ENCODE data around the gene KIFC1.
"Not testable (repeated sequence)": the region's sequence is repeated elsewhere in the genome, so short reads cannot be mapped to it uniquely, and the experiment has no call there.

KIFC1 gene

GRCh38 chr6:33375143-33375671 is 16.4 kb upstream of the KIFC1 start:
- DNase-seq (ENCODE audit: low read depth): peak; percentile 57

GRCh38 chr6:33377171-33377570 is 14.5 kb upstream of the KIFC1 start:
- no peak for DNase-seq (ENCODE audit: low read depth)

GRCh38 chr6:33379184-33379583 is 12.4 kb upstream of the KIFC1 start:
- not testable (repeated sequence) for DNase-seq (ENCODE audit: low read depth)

DNA sequence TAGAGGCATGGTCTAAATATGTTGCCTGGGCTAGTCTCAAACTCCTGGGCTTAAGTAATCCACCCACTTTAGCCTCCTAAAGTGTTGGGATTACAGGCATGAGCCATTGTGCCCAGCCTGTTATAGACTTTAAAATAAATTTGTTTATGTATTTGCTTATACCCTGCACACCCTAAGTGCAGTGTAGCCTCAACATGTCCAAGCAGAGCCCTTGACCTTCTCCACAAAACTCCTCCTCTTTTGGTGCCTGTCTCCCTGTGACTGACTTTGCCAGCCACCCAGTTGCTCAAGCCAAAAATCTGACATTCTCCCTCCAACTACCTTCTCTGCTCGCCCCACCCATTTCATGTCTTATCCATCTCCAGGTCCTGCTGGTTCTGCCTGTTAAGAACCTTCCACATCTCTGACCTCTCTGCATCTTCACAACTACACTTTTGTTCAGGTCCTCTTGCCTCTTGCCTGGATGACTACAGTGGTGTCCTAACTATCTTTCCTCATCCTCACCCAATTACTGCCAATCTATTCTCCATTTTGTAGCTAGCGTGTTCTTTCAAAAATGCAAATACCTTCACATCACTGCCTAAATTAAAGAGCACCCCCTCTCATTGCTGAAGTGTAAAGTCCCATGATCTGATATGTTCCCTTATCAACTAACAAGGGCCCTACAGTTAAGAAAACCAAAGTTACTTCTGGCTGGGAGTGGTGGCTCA is 11.2 kb upstream of the KIFC1 start:
- no peak for DNase-seq (ENCODE audit: low read depth)

GRCh38 chr6:33383427-33384185 is 8.0 kb upstream of the KIFC1 start:
- DNase-seq (ENCODE audit: low read depth): no peak

GRCh38 chr6:33384581-33385020 is 7.0 kb upstream of the KIFC1 start:
- peak; percentile 35 for DNase-seq (ENCODE audit: low read depth)

GRCh38 chr6:33390173-33390572 is 1.4 kb upstream of the KIFC1 start:
- no peak for DNase-seq (ENCODE audit: low read depth)

DNA sequence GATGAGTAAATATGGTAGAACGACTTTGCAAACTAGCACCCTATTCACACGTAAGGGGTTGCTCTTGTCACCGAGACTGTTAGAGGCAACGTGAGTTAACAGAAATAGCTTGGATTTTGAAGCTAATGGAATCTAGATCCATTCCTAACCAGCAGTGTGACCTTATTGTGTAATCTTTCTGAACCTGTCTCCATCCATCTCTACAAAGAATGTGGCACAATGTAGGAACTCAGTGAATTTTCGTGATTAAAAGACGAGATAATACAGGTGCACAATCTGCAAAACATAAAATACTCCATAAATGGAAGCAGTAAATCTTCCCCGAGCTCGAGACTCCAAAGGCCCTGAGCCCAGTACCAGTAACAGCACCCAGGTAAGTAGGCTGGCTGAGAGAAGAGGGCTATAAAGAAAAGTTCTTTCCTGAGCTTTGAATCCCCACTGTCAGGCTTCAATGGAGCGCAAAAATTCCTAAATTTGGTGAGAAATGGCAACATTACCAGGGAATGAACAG is 801 bp upstream of the KIFC1 start:
- no peak for DNase-seq (ENCODE audit: low read depth)

- no peak for DNase-seq (ENCODE audit: low read depth)
These were observed 435 bp downstream of the KIFC1 start for GRCh38 chr6:33391922-33392594.

DNA sequence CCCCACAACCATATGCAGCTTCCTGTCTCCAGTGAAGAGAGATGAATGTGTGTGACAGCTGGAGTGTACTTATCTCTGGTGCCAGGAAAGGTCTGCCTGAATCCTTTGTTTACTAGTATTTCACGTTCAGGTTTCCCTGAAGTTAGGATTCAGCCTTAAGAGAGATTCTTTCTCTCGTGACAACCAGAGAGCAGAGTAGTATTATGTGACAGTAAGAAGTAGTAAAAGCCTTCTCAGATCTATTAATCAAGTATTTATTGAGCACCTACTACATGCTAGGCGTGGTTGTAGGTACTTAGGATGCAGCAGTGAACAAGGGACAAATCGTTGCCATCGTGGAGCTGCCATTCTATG is 949 bp downstream of the KIFC1 start:
- DNase-seq (ENCODE audit: low read depth): no peak

DNA sequence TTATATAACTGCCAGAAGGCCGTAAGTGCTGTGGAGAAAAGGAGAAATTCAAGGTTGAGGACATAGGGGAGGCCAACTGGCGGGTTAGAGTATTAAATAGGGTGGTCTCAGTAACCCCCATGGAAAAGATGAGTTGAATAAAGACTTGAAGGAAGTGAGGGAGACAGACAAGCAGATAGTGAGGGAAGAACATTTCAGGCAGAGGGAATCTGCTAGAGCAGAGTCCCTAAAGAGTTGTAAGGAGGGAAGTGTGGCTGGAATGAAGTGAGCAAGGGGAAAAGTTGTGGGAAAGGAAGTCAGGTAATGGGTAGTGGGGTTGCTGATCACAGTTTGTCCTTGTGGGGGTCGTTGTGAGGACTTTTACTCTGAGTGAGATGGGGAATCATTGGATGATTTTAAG is 1.4 kb downstream of the KIFC1 start:
- no peak for DNase-seq (ENCODE audit: low read depth)

GRCh38 chr6:33397541-33397940 is 5.9 kb downstream of the KIFC1 start:
- DNase-seq (ENCODE audit: low read depth): no peak

GRCh38 chr6:33398601-33399000 is 7.0 kb downstream of the KIFC1 start:
- DNase-seq (ENCODE audit: low read depth): not testable (repeated sequence)

DNA sequence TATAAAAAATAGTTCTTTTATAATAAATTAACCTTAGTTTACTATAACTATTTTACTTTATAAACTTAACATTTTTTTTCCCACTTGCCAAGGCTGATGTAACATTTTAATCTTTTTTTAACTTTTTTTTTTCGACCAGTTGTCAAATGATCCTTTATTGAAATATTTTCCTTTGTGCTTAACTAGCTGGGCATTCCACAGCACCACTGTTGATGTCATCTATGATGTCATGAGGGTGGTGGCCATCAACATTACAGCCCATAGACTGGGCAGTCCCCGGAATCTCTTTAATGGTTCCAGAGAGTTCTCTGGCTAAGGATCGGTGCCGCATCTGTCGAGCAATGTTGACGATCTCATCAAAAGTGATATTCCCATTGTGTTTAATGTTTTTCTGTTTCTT is 8.3 kb downstream of the KIFC1 start:
- not testable (repeated sequence) for DNase-seq (ENCODE audit: low read depth)

GRCh38 chr6:33404884-33405283 is 13.3 kb downstream of the KIFC1 start:
- no peak for DNase-seq (ENCODE audit: low read depth)

DNA sequence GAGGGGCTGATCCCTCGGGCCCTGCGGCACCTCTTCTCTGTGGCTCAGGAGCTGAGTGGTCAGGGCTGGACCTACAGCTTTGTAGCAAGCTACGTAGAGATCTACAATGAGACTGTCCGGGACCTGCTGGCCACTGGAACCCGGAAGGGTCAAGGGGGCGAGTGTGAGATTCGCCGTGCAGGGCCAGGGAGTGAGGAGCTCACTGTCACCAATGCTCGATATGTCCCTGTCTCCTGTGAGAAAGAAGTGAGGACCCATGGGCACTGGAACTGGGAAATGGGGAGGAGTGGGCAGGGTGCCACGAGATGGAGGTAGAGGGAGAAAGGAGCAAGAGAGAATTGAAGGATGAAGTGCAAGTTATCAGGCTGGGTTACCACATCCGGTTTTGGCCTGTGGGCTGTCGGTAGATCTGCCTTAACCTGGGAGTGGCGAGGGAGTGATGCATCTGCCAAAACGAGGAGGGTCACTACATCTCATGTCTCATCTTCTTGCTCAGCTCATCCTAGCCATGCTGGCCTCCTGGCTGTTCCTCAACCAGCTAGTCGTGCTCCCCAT is 13.8 kb downstream of the KIFC1 start:
- DNase-seq (ENCODE audit: low read depth): no peak

DNA sequence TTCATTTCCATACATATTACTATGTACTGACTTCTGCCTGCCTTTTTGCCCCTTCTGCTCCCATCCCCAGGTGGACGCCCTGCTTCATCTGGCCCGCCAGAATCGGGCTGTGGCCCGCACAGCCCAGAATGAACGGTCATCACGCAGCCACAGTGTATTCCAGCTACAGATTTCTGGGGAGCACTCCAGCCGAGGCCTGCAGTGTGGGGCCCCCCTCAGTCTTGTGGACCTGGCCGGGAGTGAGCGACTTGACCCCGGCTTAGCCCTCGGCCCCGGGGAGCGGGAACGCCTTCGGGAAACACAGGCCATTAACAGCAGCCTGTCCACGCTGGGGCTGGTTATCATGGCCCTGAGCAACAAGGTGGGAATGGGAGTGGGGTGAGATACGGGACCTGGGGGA is 14.5 kb downstream of the KIFC1 start:
- DNase-seq (ENCODE audit: low read depth): no peak

DNA sequence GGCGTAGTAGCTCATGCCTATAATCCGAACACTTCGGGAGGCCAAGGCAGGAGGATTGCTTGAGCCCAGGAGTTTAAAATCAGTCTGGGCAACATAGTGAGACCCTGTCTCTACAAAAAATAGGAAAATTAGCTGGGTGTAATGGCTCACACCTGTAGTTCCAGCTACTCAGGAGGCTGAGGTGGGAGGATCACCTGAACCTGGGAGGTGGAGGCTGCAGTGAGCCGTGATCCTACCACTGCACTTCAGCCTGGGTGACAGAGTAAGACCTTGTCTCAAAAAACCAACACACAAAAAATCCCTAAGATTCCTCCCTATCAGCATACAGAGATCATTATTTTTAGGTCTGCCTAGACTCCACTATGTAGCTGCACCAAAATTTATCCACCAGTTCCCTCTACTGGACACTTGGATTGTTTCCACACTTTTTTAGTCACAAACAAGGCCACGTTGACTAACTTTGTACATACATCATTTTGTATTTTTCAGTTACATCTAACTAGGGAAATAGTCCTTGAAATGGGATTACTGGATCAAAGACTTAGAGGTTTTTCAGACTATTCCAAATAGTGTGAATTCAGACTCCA is 15.6 kb downstream of the KIFC1 start:
- no peak for DNase-seq (ENCODE audit: low read depth)

GRCh38 chr6:33410050-33410710 is 18.6 kb downstream of the KIFC1 start:
- DNase-seq (ENCODE audit: low read depth): peak; percentile 90

DNA sequence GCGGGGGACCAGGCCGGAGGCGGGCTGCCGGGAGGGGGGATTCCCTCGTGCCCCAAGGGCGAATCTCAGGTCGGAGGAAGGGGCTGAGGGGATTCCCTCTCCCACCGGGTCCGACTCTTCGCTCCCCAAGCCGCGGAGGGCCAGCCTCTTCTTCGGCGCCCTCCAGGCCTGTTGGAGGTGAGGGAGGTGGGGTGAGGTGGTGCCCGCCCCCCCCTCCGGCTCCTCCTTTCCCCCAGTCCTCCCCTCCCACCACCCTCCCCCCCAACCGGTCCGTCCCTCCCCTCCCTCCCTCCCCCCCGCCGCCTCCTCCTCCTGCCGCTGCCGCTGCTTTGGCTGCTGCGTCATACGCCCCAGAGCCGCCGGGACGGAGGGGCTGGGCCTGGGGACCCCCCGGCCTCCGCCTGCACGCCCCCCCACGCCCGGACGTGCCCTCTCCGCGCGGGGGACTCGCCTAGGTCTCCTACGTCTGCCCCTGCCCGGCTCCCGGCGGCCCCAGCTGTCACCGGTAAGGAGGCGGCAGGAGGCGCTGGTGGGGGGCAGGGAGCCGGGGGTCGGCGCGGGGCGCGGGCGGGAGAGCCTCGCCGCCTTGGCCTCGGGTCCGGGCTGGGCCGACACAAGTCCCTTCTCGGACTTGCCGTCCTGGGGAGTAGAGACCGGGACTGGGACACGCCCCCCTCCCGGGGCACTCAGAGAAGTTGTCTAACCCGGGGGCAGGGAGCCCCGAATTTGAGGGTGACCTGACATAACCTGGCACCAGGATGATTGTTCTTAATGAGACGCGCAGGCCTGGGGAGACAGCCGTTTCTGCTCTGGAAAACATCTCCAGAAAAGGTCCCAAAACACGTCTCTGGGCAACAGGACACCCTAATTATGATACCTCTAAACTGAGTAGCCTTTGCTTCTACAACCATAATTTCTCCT is 19.3 kb downstream of the KIFC1 start, which contains the start of gene PHF1:
TSS of gene PHF1 (plus strand) at position 304 of the 921 bp plus-strand sequence. CDS start 1,250 bp downstream, outside the sequence.
- no peak for DNase-seq (ENCODE audit: low read depth)
